ENCODE data around the gene EXOSC5. TPM values are rescaled to one million over a fixed set of nuclear protein-coding genes. Genes with fewer than 3 reads are reported as not detected.
"Not testable (repeated sequence)": the region's sequence is repeated elsewhere in the genome, so short reads cannot be mapped to it uniquely, and the experiment has no call there.

The EXOSC5 gene
- total RNA-seq, 3 donors from 2014 or later: 86.3 to 95.5 (median 94.5) TPM

DNA sequence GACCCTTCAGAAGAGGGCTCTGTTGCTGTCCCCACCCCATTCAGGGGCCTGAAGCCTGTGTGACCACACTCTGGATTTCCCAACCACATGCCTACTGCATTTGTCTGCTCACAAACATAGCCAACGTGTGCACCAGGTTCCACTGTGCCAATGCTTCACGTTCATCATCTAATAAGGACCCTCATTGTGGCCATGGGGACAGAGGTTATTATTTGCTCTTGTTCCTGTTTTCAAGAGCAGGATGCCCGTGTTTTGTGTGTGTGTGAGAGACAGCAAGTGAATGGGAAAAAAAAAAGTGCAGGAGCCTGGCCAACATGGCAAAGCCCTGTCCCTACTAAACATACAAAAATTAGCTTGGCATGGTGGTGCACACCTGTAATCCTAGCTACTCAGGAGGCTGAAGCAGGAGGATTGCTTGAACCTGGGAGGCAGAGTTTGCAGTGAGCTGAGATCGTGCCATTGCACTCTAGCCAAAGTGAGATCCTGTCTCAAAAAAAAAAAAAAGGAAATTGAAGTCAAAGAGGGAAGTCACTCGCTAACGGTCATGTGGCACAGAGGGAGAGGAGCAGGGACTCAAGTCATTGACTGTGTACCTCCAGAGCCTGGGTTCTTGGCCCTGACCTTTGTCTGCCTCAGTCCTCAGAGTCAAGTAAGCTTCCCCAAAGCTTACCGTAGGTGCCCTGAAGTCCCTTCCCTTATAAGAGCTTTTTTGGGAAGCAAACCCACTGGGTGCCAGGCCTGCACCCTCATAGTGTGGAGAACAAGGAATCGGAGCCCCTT lies 23.1 kb upstream of the EXOSC5 start:
- Mint-ChIP-seq H3K4me1 (ENCODE audit: low read depth) (no peaks in the 10 kb centered on the region), H3K27me3 (ENCODE audit: low read depth) (no peaks in the 10 kb centered on the region), H3K9me3 (no peaks in the 10 kb centered on the region), H3K36me3 (ENCODE audit: insufficient read depth) (peaks cover 27% of the 10 kb centered on the region), H3K4me3 (no peak overlapping the region)
- ATAC-seq: no peak
- no peak for DNase-seq

DNA sequence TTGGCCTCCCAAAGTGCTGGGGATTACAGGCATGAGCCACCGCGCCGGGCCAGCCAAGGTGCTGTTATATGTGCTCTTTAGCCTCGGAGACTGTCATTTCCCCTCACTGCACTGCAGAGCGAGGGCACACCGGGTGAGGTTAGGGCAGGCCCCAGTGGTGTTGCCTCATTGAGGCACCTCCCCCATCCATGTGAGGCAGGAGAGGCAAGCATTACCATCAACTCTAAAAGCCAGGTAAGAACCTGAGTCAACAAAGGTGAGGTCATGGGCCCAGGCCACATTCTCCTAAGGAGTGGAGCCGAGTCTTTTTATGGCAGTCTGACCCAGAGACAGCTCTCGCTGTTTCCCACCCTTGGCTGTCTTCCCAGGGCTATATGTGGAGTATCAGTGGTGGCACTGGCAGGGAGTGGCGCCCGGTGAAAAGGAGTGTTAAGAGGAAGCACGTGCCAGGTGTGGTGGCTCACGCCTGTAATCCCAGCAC lies 19.1 kb upstream of the EXOSC5 start:
- no peaks in the 10 kb centered on the region for H3K9me3 Mint-ChIP-seq
- DNase-seq: no peak
- no peak overlapping the region for H3K4me3 Mint-ChIP-seq
- peaks cover 34% of the 10 kb centered on the region for H3K36me3 Mint-ChIP-seq (ENCODE audit: insufficient read depth)
- H3K27me3 Mint-ChIP-seq (ENCODE audit: low read depth): no peaks in the 10 kb centered on the region
- no peaks in the 10 kb centered on the region for H3K4me1 Mint-ChIP-seq (ENCODE audit: low read depth)
- no peak for ATAC-seq

DNA sequence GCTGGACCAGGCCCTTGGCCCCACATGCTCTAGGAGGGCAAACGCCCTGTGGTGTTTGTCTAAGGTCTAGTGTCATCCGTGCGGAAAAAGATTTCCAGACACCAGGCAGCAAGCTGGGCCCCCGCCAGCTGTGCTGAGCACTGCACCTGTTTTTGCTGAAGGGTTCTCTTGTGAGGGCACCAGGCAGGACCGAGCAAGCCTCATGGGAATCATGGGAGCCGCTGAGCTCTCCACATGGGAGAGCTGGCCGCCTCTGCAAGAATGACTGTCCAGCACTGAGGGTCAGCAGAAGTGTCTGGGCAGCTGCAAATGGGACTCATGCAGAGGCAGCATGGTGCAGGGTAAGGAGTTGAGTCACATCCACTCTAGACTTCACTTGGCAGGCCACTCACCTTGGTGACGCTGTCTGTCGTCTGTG lies 18.0 kb upstream of the EXOSC5 start:
- Mint-ChIP-seq H3K4me3 (no peak overlapping the region), H3K4me1 (ENCODE audit: low read depth) (peaks cover 1% of the 10 kb centered on the region), H3K9me3 (no peaks in the 10 kb centered on the region), H3K27me3 (ENCODE audit: low read depth) (no peaks in the 10 kb centered on the region), H3K36me3 (ENCODE audit: insufficient read depth) (peaks cover 29% of the 10 kb centered on the region)
- DNase-seq (no peak), ATAC-seq (no peak)

DNA sequence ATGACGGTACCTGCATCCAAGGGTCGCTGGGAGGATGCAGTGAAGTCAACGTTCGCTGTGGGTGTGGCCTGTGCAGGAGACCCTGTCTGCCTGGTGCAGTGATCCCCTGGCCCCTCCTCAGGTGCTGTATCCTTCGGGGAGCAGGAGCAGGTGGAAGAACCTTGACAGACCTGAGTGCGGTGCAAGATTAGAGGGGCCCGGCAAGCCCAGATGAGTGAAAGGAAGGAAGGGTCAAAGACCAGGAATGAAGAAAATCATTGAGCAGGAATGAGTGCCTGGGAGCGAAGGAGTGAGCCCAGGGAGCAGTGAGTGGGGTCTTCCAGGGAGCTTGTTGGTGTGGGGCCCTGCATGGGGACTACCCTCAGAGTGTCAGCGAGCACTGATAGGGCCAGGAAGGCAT lies 17.3 kb upstream of the EXOSC5 start:
- Mint-ChIP-seq H3K36me3 (ENCODE audit: insufficient read depth) (peaks cover 27% of the 10 kb centered on the region), H3K4me1 (ENCODE audit: low read depth) (peaks cover 6% of the 10 kb centered on the region), H3K27me3 (ENCODE audit: low read depth) (no peaks in the 10 kb centered on the region), H3K9me3 (no peaks in the 10 kb centered on the region), H3K4me3 (no peak overlapping the region)
- ATAC-seq (no peak), DNase-seq (no peak)

DNA sequence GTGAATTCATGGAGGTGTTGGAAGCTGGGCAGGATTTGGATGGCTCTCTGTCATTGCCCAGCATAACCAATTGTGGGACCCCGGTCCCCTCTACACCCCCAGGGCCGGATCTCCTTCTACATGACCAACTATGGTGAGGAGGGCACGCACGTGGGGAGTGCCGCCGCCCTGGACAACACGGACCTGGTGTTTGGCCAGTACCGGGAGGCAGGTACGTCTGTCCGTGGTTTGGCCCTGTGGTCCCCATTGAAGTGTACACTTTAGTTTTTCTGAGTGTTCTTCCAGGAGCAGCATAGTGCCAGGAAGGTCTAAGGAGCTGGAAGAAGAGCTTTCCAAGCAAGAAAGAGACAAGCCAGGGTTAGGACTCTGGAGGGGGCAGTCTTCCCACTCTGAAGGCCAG lies 16.8 kb upstream of the EXOSC5 start:
- peaks cover 9% of the 10 kb centered on the region for H3K4me1 Mint-ChIP-seq (ENCODE audit: low read depth)

DNA sequence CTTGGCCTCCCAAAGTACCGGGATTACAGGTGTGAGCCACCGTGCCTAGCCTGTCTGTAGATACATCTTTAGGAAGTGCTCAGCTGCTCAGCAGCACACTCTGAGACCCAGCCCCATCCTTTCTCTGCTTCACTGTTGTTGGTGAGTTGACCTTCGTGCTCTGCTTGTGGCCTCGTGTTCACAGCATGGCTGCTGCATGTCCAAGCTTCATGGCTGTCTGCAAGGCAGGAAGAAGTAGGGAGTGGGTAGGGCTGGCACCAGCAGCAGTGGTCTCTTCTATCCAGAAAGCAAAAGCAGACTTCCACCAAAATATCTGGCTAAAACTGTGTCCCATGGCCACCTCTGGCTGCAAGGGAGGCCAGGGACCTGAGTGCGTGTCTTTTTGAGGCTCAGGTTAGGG lies 15.8 kb upstream of the EXOSC5 start:
- no peaks in the 10 kb centered on the region for H3K9me3 Mint-ChIP-seq
- no peak overlapping the region for H3K4me3 Mint-ChIP-seq
- DNase-seq (no peak), ATAC-seq (no peak)
- H3K4me1 Mint-ChIP-seq (ENCODE audit: low read depth): peaks cover 9% of the 10 kb centered on the region
- H3K36me3 Mint-ChIP-seq (ENCODE audit: insufficient read depth): peaks cover 20% of the 10 kb centered on the region
- H3K27me3 Mint-ChIP-seq (ENCODE audit: low read depth): no peaks in the 10 kb centered on the region

More for the DNA sequence above, 16.8 kb upstream of the EXOSC5 start:
- Mint-ChIP-seq H3K9me3 (no peaks in the 10 kb centered on the region), H3K27me3 (ENCODE audit: low read depth) (no peaks in the 10 kb centered on the region), H3K4me3 (no peak overlapping the region), H3K36me3 (ENCODE audit: insufficient read depth) (peaks cover 24% of the 10 kb centered on the region)
- ATAC-seq (no peak), DNase-seq (no peak)

DNA sequence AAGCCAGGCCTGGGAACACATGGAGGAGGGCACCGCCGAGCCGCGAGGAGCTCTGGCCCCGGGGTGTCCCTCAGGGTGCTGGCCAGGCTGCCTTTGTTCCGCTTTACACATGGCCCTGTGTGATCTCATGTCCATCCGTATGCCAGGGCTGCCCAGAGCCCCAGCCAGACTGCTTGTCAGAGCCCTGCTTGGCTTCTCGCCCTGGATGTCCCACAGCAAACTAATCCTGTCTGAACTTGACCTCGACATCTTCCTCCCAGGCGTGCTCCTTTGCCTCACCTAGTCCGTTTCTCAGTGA lies 14.8 kb upstream of the EXOSC5 start:
- no peak overlapping the region for H3K4me3 Mint-ChIP-seq
- H3K36me3 Mint-ChIP-seq (ENCODE audit: insufficient read depth): peaks cover 17% of the 10 kb centered on the region
- no peaks in the 10 kb centered on the region for H3K9me3 Mint-ChIP-seq
- DNase-seq (no peak), ATAC-seq (no peak)
- no peaks in the 10 kb centered on the region for H3K27me3 Mint-ChIP-seq (ENCODE audit: low read depth)
- H3K4me1 Mint-ChIP-seq (ENCODE audit: low read depth): peaks cover 9% of the 10 kb centered on the region

DNA sequence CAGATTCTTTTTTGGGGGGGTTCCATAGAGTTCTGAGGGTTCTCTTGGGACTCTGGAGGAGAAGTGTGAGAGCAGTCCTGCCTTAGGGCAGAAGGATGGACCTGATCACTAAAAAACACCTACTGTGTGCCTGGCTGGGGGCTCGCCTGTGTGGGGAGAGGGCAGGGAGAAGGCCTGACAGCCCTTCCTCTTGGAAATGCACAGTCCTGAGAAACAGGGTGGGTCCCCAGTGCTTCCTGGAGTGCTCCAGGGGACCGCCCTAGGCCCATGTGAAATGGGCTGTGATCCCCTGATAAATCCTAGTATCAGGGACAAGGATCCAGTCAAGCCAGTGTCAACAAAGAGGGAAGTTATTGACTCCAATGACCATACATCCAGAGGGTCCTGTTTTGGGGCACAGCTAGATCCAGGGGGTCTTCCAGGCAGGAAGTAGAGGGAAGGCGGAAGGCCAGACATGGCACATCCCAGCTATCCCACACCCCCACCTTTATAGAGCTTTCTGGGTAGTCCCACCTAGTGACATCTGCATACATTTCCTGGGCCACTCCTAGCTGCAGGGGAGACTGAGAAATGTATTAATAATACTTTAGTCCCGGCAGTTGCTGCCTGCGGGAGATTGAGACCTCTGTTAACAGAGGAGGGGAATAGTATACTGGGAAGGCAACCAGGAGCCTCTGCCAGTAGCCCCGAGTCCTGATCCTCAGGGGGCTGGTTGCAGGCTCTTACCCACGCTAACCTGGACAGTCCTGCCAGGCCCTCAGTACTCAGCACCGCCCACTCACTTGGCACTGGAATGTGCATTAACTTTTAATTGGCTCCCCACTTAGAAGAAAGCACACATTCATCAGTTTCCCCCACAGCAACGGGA lies 14.2 kb upstream of the EXOSC5 start:
- Mint-ChIP-seq H3K27me3 (ENCODE audit: low read depth) (no peaks in the 10 kb centered on the region), H3K4me1 (ENCODE audit: low read depth) (peaks cover 9% of the 10 kb centered on the region), H3K4me3 (no peak overlapping the region), H3K36me3 (ENCODE audit: insufficient read depth) (peaks cover 17% of the 10 kb centered on the region), H3K9me3 (no peaks in the 10 kb centered on the region)
- DNase-seq: no peak
- no peak for ATAC-seq

DNA sequence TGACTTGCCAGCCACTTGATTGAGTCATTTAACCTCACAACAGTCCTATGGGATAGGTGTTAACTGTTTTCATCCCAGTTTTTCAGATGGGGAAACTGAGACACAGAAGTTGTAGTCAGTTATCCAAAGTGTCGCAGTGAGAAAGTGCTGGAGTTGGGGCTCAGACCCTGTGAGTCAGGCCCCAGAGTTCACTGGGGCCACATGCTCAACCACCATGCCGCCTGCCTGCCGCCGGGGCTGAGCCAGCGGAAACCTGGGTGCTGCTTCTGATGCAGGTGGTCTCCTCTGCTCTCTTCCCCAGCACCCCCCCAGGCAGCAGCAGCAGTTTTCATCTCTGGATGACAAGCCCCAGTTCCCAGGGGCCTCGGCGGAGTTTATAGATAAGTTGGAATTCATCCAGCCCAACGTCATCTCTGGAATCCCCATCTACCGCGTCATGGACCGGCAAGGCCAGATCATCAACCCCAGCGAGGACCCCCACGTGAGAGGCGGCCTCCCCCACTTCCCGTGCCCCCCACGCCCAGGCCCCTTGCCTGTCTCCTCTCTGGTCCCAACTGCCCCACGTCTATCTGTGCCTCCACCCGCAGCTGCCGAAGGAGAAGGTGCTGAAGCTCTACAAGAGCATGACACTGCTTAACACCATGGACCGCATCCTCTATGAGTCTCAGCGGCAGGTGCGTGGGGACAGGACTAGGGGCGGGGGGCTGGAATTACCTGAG lies 13.3 kb upstream of the EXOSC5 start:
- peaks cover 17% of the 10 kb centered on the region for H3K36me3 Mint-ChIP-seq (ENCODE audit: insufficient read depth)

DNA sequence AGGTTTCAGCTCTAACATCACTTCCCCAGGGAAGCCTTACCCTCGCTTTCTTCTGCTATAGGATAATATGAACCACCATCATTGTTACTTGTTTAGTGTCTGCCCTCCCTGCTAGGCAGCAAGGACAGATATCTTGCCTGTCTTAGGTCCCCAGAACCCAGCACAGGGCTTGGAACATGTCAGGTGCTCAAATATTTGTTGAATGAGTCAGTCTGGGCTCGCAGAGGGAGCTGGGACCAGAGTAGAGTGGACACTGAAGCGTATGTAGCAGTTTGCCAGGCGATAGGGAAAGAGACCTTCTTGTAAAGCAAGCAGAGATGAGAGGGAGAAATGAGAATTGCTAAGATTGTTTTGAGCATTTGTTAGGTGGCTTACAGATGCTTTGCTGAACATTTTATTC lies 12.1 kb upstream of the EXOSC5 start:
- ATAC-seq (no peak), DNase-seq (no peak)
- Mint-ChIP-seq H3K4me3 (no peak overlapping the region), H3K27me3 (ENCODE audit: low read depth) (no peaks in the 10 kb centered on the region), H3K36me3 (ENCODE audit: insufficient read depth) (peaks cover 15% of the 10 kb centered on the region), H3K9me3 (no peaks in the 10 kb centered on the region), H3K4me1 (ENCODE audit: low read depth) (peaks cover 9% of the 10 kb centered on the region)

More for the DNA sequence above, 13.3 kb upstream of the EXOSC5 start:
- no peaks in the 10 kb centered on the region for H3K27me3 Mint-ChIP-seq (ENCODE audit: low read depth)
- H3K4me1 Mint-ChIP-seq (ENCODE audit: low read depth): peaks cover 9% of the 10 kb centered on the region
- no peaks in the 10 kb centered on the region for H3K9me3 Mint-ChIP-seq
- ATAC-seq (no peak), DNase-seq (no peak)
- H3K4me3 Mint-ChIP-seq: no peak overlapping the region

DNA sequence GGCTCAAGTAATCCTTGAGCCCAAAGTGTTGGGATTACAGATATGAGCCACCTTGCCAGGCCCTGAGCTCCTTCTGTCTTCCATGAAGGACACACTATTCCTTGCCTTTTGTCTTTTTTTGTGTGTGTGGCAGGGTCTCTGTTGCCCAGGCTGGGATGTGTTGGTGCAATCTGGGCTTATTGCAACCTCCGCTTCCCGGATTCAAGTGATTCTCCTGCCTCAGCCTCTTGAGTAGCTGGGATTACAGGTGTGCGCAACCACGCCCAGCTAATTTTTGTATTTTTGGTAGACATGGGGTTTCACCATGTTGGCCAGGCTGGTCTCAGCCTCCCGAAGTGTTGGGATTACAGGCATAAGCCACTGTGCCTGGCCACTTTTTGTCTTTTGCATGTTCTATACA lies 11.7 kb upstream of the EXOSC5 start:
- Mint-ChIP-seq H3K36me3 (ENCODE audit: insufficient read depth) (peaks cover 10% of the 10 kb centered on the region), H3K4me1 (ENCODE audit: low read depth) (peaks cover 11% of the 10 kb centered on the region)
- not testable (repeated sequence) for H3K4me3 Mint-ChIP-seq; H3K27me3 Mint-ChIP-seq (ENCODE audit: low read depth); ATAC-seq; H3K9me3 Mint-ChIP-seq; DNase-seq

DNA sequence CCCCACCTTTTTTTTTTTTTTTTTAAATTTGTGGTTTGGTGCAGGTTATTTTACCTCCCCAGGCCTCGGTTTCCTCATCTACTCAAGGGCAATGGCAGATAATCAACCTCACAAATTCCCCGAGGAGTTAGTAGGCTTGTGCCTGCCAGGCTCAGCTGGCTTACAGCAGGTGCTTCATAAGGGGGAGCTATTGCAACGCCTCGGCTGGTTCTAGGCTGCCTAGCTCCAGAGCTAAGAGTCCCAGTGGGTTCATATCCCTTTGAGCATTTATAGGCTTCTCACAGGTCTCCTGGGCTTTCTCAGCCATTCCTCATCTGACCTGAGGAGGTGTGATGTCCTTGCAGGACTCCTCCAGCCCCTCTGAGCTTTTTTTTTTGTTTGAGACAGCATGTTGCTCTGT lies 11.1 kb upstream of the EXOSC5 start:
- Mint-ChIP-seq H3K27me3 (ENCODE audit: low read depth) (no peaks in the 10 kb centered on the region), H3K9me3 (no peaks in the 10 kb centered on the region), H3K4me1 (ENCODE audit: low read depth) (peaks cover 11% of the 10 kb centered on the region)

DNA sequence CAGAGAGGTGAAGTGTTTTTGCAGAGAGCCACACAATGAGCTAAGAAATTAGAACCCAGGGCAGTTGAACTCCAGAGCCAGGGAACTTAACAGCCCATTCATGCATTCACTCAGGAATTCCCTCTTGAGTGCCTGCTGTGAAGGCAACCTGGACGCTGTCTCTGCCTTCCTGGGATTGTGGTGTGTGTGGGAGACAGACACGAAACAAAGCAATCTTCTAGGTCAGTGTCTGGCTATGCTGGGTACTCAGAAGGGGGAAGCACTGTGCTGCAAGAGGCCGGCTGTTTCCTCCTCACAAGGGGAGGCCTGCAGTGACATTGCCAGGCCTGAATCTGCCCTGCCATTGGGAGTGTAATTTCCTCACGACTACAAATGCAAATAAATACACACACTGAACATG lies 10.1 kb upstream of the EXOSC5 start:
- H3K27me3 Mint-ChIP-seq (ENCODE audit: low read depth): no peaks in the 10 kb centered on the region

More for the DNA sequence above, 11.1 kb upstream of the EXOSC5 start:
- ATAC-seq: no peak
- DNase-seq: no peak
- H3K36me3 Mint-ChIP-seq (ENCODE audit: insufficient read depth): peaks cover 4% of the 10 kb centered on the region
- no peak overlapping the region for H3K4me3 Mint-ChIP-seq

DNA sequence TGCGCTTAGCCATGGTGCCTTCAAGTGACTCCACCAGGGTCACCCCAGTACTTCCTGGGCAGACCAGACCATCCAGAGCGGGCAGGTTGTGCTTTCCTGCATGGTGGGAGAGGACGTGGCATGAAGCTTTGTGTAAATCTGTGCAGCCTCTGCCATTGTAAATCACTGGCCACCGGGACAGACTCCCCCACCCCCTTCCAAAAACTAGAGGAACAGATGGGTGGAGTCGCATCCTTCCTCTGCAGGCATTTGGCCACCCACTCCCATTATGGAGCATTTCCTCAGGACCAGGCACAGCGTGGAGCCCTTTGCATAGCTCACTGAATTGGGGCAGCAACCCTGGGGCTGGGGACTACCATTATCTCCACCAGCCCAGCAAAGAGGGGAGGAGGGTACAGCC lies 8.6 kb upstream of the EXOSC5 start:
- no peak for DNase-seq
- Mint-ChIP-seq H3K27me3 (ENCODE audit: low read depth) (no peaks in the 10 kb centered on the region), H3K36me3 (ENCODE audit: insufficient read depth) (peaks cover 4% of the 10 kb centered on the region), H3K4me1 (ENCODE audit: low read depth) (peaks cover 19% of the 10 kb centered on the region), H3K9me3 (no peaks in the 10 kb centered on the region), H3K4me3 (no peak overlapping the region)
- ATAC-seq: no peak

More for the DNA sequence above, 10.1 kb upstream of the EXOSC5 start:
- ATAC-seq (no peak), DNase-seq (no peak)
- peaks cover 11% of the 10 kb centered on the region for H3K4me1 Mint-ChIP-seq (ENCODE audit: low read depth)
- H3K9me3 Mint-ChIP-seq: no peaks in the 10 kb centered on the region
- peaks cover 3% of the 10 kb centered on the region for H3K36me3 Mint-ChIP-seq (ENCODE audit: insufficient read depth)
- no peak overlapping the region for H3K4me3 Mint-ChIP-seq
